HuH-7 (cell line): ENCODE measurements around the gene ELOA.
"Not testable (repeated sequence)": the region's sequence is repeated elsewhere in the genome, so short reads cannot be mapped to it uniquely, and the experiment has no call there.

ENCODE experiments used
- DNase-seq: peaks from one replicate; pipeline ENCODE4 v3.0.0; 2011; ENCODE audit warnings: low spot score

Gene ELOA

GRCh38 chr1:23784846-23785245 is 41.6 kb downstream of the ELOA start:
- no peak for DNase-seq

DNA sequence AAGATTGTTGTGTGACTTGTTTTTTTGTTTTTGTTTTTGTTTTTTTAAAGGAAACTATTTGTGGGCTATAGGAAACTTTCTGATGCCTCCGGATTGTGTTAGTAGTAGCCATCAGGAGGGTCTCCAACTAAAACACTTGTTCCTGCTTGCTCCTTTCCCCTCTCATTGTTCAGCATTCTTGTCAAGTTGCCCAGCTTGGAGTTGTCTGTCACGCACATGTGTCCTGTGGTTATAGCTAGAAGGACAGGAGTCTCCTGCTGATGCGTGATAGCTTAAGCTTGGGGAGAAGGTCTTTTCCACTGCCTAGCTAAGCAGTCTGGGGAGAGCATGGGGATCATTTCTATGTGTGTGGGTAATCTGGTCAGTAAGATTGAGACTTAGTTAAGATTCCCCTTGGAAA is 44.4 kb downstream of the ELOA start:
- DNase-seq = no peak

GRCh38 chr1:23788695-23789094 is 45.4 kb downstream of the ELOA start:
- DNase-seq = no peak

DNA sequence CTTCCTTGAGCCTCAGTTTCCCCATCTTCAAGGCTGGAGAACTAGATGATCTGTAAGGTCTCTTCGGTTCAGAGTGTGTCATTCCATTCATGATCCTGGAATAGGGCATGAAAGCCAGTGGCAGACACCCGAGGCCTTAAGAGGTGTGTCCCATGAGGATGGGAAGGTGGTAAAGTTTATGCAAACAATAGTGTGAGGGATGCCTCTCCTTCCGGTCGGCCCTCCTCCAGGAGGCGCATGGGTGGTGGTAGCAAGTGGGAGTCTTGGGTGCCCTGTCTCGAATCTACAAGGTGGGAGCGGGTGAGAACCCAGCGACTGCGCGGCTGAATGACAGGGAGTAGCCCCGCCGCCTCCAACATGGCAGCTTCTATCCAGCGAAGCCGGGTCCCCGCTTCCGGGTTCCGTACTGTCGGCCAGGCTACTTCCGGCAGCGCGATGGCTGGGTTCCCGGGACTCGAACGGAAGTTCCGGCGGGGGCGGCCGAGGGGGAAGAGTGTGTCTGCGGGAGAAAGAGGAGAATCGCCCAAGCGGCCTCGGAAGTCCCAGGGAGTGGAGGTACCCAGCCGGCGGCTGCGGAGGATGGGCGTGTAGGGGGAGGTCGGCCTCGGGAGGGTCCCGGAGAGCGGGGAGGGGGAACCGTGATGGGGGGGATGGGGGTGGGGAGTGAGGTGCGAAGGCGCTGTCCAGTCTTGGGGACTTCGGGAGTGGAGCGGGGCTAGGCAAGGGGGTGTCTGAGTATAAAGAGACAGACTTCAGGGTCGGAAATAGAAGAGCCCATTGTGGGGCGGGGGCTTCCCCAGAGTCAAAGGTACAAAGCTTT is 47.6 kb downstream of the ELOA start, which contains the start of gene LYPLA2:
Gene LYPLA2 (plus strand): TSS at position 450 of the 820 bp plus-strand sequence. CDS start 1,538 bp downstream, outside the sequence.
- DNase-seq = peak; percentile 91

- no peak for DNase-seq
These were observed 48.3 kb downstream of the ELOA start for GRCh38 chr1:23791516-23792047.

DNA sequence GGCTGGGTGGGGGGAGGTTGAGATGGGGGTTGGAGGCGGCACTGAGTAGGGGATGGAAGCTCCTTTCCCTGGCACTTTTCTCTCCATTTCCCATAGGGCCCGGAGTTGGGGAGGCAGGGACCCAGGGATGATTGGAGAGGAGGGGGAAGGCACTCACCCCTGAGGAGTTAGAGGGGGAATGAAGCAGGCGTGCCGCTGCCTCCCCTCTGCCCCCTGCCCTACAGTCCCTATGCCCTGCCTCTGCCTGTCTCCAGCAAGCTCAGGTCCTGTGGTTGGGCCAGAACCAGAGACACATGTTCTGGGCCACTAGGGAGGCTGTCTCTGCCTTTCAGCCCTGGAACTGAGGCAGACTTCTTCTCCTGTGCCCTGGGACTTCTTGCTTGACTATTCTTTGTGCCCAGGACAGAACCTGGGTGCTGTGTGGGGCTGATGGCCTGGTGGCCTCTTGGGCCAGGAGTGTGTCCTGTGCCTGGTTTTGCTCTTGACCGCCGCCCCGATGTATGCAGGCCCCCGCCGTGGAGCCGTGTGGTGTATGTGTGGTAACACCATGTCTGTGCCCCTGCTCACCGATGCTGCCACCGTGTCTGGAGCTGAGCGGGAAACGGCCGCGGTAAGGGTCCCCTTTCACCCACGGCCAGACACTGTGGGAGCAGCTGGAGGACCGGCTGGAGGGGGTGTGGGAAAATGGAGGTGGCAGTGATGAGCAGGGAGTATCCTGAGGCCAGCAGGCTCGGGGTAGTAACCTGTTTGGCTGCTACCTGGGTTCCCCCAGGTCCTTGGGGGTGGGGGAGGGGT is 49.1 kb downstream of the ELOA start:
- DNase-seq = no peak

DNA sequence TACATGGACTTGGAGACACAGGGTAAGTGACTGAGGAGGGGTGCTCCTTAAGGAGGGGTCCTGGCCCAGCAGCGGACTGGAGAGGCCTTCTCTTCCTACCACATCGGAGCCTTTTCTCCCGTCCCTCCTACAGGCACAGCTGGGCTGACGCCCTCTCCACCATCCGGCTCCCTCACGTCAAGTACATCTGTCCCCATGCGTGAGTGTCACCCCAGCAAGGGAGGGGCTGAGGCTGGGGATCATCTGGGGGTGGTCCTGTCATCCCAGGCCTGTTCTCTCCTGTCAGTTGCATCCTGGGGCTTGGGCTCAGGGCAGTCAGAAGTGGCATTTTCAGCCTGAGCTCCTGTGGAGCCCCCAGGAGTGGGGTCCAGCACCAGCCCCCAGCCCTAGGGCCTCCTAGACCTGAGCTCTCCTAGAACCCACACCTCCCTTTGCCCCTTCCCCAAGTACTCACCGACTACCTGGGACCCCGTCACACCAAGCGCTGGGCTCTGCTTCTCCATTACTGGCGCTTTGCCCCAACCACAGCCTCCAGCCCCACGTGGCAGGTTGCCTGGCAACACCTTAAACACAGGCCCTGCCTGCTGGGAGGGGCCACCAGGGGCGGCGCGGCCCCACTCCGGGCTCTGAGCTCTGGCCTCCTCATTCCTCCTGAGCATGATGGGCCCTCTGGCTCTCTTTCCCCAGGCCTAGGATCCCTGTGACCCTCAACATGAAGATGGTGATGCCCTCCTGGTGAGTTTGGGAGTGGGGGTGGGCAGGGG is 49.9 kb downstream of the ELOA start:
- no peak for DNase-seq

DNA sequence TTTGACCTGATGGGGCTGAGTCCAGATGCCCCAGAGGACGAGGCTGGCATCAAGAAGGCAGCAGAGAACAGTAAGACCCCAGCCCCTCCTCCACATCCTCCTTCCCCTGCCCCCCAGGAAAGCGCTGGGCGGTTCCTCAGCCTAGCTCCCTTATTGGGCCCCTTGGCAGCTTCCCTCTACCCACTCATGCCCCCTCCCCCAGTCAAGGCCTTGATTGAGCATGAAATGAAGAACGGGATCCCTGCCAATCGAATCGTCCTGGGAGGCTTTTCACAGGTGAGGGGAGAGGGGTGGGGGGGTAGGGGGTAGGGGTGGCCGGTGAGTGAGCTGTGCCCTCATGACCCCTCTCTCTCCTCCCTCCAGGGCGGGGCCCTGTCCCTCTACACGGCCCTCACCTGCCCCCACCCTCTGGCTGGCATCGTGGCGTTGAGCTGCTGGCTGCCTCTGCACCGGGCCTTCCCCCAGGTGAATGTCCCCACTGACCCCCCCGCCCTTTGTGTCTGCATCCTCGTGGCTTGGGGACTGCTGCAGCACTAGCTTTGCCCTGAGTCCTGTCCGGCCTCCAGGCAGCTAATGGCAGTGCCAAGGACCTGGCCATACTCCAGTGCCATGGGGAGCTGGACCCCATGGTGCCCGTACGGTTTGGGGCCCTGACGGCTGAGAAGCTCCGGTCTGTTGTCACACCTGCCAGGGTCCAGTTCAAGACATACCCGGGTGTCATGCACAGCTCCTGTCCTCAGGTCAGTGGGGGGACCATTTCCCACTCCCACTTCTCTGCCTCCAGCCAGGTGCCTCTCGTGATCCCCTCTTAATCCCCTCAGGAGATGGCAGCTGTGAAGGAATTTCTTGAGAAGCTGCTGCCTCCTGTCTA is 50.8 kb downstream of the ELOA start:
- no peak for DNase-seq

DNA sequence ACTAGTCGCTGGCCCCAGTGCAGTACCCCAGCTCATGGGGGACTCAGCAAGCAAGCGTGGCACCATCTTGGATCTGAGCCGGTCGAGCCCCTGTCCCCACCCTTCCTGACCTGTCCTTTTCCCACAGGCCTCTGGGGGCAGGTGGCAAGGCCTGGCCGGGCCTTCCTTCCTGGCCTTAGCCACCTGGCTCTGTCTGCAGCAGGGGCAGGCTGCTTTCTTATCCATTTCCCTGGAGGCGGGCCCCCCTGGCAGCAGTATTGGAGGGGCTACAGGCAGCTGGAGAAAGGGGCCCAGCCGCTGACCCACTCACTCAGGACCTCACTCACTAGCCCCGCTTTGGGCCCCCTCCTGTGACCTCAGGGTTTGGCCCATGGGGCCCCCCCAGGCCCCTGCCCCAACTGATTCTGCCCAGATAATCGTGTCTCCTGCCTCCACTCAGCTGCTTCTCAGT is 51.5 kb downstream of the ELOA start:
- DNase-seq = not testable (repeated sequence)

GRCh38 chr1:23795676-23796465 is 52.6 kb downstream of the ELOA start:
- DNase-seq = no peak

DNA sequence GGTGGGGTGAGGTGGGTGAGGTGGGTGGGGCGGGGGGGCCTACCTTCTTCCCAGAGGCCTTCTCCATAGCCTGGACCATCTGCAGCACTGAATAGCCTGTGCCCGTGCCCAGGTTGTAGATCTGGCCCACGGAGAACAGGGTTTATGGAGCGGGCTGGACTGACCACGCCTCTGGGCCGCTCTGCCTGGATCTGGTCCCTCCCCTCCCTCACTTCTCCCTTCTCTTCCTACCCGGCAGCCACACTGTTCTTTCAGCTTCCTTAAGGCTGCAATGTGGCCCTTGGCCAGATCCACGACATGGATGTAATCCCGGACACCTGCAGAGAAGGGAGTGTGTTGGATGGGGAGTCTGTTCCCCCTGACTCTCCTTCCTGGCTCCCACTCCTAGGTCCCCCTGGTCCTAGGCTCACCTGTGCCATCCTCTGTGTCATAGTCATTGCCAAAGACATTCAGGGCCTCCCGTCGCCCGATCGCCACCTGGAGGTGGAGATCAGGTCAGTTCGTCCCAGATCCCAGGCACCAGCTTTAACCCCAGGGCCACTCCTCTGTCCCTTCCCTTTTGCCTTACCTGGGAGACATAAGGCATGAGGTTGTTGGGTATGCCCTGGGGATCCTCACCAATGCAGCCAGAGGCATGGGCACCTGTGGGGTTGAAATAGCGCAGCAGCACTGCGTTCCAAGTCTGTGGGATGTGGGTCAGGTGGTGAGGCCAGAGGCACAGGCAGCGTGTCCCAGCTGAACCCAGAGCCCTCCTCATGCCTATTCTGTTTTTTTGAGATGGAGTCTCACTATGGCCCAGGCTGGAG is 53.4 kb downstream of the ELOA start:
- peak; percentile 40 for DNase-seq

- no peak for DNase-seq
These were observed 54.5 kb downstream of the ELOA start for GRCh38 chr1:23797478-23798448.

GRCh38 chr1:23798662-23799142 is 55.4 kb downstream of the ELOA start:
- DNase-seq = no peak

- no peak for DNase-seq
These were observed 55.9 kb downstream of the ELOA start for GRCh38 chr1:23799255-23799569.

DNA sequence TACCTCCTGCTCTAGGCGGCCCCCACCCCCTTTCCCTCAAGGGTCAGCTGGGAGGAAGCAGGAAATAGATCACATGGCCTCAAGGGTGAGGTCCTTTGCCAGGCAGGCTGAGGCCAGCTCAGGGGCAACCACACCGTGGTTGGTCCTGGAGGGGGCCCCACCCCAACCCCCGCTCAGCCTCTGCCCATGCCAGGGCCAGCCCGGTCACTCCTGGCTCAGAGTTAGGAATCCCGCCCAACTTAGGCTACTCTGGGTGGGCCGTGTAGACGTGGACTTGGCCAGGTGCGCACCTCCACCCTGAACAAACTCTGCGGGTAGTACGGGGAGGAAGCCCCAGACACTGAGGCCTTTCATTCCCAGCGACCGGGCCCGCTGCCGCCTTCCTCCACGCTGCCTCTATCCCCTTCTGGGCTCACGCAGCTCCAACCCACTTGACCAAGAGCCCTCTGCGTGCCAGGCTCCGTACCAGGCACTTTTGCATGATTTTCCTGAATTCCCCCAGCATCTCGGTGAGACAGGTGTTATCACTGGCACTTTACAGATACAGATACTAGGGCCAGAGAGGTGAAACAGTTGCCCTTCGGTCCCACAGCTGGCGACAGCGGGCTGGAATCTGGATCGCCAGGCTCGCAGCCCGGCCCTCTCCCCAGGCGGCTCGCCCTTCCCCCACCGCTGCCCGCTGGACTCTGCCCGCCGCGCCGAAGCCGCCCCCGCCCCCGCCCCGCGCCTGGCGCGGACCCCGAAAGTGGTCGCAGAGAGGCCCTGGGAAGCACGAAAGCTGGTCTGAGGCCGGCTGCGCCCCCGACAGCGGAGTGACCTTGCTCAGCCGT is 56.5 kb downstream of the ELOA start:
- peak; percentile 49 for DNase-seq

DNA sequence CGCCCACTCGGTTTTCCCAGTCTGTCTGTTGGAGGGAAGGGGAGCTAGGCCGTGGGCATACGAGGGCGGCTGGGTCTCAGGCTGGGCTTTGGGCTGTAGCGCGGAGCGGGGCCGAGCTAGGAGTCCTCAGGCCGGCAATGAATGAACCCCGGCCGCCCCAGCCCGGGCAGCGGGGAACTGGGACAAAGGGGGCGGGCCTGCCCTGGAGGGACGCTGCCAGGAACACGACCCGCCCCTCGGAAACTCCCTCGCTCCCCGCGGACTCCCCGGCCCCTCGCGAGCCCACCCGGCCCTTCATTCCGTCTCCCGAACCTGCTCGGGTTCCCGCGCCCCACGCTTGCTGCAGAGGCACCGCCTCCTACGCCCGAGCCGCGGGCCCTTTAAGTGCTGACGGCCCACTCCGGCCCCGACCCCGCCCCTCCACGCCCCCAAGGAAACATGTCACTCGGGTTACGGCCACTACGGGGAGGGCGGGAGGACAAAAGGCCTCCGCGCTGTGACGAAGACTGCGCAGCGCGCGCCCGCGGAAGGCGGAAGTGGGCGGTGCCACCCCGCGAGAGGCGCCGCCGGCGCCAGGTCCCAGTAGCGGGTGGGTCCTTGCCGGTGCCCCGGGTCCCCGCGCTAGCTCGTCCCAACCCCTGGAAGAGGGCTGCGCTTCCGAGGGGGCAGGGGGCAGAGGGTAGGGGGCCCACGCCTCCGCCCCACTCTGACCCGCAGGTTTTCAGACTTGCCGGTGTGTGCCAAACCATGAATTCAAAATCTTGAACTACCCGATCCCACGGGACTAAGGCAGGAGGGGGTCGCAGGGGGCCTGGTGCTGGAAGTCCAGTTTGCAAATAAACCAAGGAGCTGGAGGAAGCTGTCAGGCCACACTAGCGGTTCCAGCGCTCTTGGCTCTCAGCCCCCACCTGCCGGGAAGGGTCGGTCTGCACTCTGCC is 57.4 kb downstream of the ELOA start, which contains the start of gene GALE:
Gene GALE (minus strand): TSS at position 355 of the 938 bp plus-strand sequence. CDS start 1,747 bp downstream, outside the sequence.
- DNase-seq = peak; percentile 97
